GM19099 (cell line): ENCODE measurements around the gene GPBP1L1.
A peak's percentile ranks its signal among the peaks of the same experiment; 100 is the strongest.

Source experiments
- POLR2A ChIP-seq: IDR thresholded peaks from 3 replicates; pipeline ENCODE4 v1.6.1; 2011; ENCODE audit warnings: low read depth; ENCODE audit not compliant: insufficient read length; ENCODE audit errors: extremely low read depth

GPBP1L1 gene, protein sequence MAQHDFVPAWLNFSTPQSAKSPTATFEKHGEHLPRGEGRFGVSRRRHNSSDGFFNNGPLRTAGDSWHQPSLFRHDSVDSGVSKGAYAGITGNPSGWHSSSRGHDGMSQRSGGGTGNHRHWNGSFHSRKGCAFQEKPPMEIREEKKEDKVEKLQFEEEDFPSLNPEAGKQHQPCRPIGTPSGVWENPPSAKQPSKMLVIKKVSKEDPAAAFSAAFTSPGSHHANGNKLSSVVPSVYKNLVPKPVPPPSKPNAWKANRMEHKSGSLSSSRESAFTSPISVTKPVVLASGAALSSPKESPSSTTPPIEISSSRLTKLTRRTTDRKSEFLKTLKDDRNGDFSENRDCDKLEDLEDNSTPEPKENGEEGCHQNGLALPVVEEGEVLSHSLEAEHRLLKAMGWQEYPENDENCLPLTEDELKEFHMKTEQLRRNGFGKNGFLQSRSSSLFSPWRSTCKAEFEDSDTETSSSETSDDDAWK

DNA sequence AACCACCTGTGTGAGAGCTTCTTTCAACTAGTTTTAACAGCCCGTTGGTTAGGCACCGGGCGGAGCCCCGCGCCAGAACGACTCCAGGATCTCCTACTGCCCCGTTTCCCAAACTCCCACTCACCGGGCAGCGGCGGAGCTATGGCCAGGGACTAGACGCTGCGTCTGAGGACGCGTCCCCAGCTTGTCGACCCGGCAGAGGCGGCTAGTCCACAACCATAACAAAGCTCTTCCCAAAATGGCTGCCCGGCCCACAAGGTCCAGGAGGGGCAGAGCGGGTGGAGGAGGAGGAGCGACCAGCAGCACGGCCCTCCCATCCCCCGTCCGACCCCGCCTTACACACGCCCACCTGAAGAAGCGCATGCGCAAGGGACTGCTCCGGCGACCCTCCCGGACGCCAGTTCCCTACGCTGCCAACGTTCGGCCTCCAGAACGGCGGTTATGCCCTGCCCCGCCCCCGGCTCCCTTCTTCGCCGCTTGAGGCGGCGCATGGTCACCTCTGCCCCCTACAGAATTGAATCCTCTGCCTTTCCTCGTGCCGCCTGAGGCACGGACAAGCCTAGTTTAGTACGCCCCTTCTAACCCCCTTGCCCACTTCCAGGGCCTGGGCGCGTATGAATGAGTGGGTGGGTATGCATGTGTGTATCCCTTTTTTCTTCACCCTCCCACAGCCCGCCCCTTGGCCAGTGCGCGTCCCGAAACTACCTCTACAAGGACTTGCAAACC lies at the start of gene GPBP1L1:
Gene GPBP1L1 (minus strand): TSS at position 246 of the 726 bp plus-strand sequence. CDS start 27,446 bp downstream, outside the sequence.
- peak; percentile 81 for TF ChIP-seq POLR2A

DNA sequence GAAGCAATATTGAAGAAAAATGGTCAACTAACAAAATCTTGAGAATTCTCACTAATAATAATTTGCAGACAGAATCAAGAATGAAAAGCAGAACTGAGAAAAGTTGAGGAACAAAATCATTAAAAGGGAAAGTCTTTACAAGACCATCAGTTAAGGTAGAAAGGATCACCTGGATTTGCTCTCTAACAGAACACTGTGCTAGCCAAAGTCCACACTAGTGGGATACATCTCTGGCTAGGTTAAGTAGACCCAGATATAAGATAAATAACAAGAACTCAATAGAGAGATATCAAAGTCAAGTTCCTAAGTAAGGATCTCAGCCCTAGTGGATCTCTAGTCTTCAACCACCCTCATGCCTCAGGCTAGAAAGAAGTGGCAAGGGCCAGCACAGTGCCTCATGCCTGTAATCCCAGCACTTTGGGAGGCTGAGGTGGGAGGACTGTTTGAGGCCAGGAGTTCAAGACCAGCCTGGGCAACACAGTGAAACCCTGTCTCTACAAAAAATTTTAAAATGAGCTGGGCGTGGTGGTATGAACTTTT lies 44.5 kb upstream of the GPBP1L1 start:
- TF ChIP-seq POLR2A: no peak

DNA sequence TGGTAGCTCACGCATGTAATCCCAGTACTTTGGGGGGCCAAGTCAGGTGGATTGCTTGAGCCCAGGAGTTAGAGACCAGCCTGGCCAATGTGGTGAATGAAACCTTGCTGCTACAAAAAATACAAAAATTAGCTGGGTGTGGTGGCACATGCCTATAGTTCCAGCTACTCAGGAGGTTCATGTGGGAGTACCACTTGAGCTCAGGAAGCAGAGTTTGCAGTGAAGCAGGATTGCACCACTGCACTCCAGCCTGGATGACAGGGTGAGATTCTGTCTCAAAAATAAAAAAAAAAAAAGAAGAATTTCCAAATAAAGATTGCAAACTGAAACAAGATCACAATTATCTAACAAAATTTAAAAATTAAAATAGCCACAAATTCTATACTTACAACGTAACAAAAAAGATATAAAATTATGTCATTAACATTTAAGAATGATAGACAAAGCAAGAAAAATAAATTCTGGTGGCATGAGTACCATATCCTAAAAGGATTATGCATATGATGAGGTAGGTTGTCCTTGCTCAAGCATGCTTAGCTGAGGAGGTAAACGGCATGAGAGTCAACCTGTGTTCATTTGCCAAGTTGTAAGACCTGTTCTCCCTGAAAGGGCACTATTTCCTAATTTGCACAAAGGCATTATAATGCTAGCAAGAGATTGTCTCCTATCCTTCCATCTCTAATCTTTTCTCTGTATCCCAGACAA lies 43.9 kb upstream of the GPBP1L1 start:
- no peak for TF ChIP-seq POLR2A

DNA sequence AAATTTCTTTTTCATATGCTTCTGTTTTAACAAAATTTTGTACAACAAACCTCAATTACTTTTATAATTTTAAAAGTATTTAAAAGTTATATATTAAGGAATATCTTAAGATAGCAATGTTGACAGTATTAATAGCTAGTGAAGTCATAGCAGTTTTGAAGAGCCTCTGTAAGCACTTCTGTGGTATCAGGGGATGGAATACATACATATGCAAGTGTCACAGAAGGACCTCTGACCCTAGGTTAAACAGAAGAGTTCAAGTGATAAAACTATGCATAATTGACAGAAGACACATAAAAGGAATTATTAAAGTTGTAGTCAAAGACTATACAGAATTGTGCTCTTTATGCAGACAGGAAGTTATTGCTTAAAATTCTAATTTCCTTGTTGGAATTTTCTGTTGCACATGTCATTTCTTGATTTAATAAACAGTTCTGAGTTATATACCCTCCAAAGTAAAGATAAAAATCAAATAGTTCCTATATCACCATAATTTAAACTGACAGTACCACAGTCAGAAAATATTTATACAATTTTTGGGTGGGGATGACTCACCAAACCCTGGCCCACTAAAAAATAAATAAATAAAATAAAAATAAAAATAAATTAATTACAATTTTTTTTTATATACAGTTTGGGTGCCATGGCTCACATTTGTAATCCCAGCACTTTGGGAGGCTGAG lies 37.1 kb upstream of the GPBP1L1 start:
- TF ChIP-seq POLR2A: no peak

DNA sequence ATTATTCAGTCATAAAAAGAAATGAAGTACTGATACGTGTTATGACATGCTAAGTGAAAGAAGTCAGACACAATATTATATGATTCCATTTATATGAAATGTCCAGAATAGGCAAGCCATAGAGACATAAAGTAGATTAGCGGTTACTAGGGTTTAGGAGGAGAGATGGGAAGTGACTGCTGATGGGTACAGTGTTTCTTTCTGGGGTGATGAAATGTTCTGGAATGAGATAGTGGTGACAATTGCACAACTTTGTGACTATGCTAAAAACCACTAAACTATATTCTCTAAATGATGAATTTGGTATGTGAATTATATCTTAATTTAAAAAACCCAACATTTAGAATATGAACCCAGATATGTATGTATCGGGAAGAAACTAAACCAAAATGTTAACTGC lies 36.5 kb upstream of the GPBP1L1 start:
- TF ChIP-seq POLR2A: no peak

DNA sequence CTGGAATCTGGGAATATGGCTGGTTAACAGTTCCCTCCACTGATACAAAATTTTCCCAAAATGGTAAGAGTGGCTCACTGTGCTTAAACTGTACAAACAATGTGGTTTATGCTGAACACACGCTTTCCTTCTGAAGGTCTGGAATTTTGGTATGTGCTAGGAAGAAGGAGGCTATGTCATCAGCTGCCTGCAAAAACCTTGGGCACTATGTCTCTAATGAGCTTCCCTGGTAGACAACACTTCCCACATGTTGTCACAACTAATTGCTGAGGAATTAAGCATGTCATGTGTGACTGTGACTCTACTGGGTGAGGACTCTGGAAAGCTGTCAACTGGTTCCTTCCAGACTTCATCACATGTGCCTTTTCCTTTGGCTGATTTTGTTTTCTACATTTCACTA lies 34.9 kb upstream of the GPBP1L1 start:
- no peak for TF ChIP-seq POLR2A

DNA sequence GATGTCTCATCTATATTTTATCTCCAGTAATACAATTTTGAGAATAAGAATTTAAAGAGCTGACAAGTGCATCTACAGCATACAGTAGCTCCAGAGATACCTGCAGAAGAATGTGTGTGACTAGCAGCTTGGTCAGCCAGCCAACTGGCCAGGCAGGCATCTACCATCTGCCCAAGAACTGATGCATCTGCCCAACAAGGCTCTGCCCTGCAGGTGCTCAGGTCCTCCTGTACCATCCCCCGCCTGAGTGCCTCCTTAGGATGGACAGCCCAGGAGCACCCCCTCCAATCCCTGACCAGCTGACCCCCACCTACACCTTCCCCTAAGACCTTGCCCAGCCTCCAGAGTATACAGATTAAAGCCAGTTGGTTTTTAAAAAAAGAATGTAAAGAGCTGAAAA lies 32.0 kb upstream of the GPBP1L1 start:
- no peak for TF ChIP-seq POLR2A

DNA sequence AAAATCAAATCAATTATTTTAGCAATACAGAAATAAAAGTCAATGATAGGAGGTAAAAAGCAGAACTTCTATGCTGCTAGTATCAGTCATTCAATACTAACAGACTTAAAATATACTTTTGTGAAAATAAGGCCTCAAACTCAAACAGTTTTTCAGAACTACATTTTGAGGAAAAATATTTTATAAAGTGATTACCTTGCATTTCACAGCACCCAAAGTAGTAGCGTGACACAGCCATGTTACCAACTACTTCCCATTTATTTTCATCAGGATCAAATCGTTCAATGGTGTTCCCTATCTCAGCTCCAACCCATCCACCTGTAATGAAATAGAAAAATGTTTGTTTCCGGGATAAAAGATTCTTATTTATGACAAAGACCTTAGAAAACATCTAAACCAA lies 30.4 kb upstream of the GPBP1L1 start:
- no peak for TF ChIP-seq POLR2A

DNA sequence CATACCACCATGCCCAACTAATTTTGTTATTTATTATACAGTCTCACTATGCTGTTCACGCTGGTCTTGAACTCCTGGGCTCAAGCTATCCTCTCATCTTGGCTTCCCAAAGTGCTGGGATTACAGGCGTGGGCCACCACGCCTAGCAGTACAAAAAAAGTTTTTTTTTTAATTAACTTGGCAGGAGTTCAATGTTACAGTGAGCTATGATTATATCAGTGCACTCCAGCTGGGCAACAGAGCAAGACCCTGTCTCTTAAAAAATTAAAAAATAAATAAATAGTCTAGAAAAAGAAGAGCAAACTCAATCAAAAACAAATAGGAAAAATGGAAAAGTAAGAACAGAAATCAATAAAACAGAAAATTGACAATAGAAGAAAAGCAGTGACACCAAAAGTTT lies 27.4 kb upstream of the GPBP1L1 start:
- no peak for TF ChIP-seq POLR2A

DNA sequence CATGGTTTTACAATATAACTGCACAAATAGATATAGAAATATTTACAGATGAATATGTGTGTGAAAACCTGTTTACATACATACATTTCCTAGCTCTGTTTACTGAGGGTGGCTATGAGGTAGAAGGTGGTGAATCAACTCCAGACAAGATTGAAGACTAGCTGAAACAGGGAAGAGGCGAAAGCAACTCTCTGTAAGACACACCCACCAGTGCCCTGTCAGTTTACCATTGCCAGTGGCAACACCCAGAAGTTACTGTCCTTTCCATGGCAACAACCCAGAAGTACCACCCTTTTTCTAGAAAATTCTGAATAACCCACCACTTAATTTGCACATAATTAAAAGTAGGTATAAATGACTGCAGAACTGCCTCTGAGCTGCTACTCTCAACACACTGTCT lies 18.3 kb upstream of the GPBP1L1 start:
- no peak for TF ChIP-seq POLR2A

DNA sequence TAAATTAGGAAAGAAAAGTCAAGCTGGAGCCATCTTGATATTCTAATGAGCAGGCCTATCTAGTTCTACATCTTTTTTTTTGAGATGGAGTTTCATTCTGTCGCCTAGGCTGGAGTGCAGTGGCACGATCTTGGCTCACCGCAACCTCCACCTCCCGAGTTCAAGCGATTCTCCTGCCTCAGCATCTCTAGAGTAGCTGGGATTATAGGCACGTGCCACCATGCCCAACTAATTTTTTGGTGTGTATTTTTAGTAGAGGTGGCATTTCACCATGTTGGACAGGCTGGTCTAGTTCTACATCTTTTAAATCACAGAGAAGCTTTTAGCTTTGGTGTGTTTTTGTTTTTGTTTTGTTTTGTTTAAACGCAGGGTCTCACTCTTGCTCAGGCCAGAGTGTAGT lies 8.5 kb upstream of the GPBP1L1 start:
- TF ChIP-seq POLR2A: no peak

DNA sequence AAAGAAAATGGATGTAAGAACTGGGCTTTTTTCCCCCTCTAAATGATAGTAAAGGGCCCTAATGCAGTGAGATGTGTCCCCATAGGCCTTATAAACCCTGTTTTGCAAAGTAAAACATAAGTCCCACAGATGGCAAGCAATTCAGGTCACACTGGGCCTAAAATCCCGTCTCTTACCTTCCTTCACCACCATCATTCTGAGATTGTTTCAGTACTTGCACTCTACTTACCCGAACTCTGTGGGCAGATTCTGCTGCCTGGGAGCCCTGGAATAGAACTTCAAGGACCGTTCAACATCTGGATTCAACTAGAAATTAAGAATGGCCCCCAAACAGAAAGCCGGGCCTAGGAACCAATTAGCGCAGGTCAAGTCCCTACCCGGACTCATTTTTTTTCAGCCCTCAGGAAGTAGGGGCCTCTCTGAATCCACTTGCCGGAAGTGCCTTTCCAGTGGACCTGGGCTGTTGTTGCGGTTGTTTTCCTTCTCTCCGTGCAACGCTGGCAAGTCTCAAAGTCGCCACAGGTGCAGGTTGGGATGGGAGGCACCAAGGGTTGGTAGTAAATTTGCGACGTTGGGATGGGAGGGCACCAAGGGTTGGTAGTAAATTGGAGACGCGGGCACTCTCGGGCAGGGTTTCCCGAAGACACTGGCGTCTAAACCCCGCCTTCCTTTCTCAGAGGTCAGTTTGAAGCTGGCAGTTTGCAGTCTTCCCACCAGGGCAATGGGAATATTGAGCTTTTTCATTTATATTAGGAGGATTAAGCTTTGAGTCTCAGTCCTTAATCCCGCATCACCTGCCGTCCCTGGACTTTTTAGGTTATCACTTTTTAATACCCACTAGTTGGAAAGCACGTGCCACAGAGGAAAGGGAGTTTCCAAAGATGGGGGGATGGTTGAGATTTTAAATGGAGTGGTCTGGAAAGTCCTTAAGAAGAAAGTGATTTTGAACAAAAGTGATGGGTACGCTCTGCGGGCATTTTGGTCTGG lies 1.7 kb upstream of the GPBP1L1 start, which contains the start of gene TMEM69:
Gene TMEM69 (plus strand): TSS at position 428 of the 987 bp plus-strand sequence. CDS start 2,888 bp downstream, outside the sequence.
- peak; percentile 74 for TF ChIP-seq POLR2A

DNA sequence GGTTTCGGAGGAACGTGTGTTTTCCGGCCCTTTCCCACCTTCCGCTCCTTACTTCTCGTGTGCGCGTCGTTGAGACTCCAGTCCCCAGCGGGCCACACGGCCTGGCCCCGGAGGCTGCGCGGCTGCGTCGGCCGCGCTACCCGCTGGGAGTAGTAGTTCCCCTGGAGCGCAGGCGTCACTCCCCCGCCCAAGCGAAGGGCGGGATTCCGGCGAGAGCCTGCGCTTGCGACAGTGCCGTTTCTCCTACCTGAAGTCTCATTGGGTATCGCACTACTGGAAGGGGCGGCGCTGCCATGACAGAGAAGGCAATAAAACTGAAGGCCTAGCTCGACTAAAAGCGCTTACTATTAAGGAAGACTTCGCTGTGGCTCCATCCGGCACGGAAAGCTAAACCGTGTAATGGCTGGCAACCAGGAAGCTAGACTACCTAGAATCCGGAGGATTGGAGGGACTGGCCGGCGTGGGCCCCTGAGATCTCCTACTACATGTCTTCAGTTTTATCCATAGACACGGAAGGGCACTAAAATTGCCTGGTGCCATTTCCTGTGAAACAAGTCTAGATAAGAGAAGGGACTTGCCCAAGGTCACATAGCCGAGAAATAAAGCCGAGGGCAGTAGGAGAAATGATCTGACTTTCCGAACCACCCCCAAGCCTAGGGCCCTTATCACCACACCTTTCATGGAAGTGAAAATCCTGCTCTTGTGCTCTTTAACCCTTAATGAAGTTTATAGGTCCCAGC lies 851 bp upstream of the GPBP1L1 start:
- TF ChIP-seq POLR2A: peak; percentile 97
